IMR-90 (cell line): Measurements from ENCODE around the gene LY6G6F. TPM values are rescaled to one million over a fixed set of nuclear protein-coding genes. Genes with fewer than 3 reads are reported as not detected.

Experiments used
- ATAC-seq: fragments of 200-7000 bp; cut with Tn5 transposase; 2 replicates; pipeline ENCODE4 v1.9.1; 2020; ENCODE audit warnings: low read depth, mild to moderate bottlenecking, moderate library complexity
- BruUV-seq: library from RNA; stranded (reverse); fragments of 400-500 nt; replicated peaks from 2 replicates; lab custom pipeline; 2021; lab: Mats Ljungman, UMichigan
- CTCF ChIA-PET: fragments of 300-600 bp; formaldehyde crosslinking; extraction: SDS; loops from one replicate; lab custom pipeline; 2021; ENCODE audit warnings: antibody characterized with exemption; lab: Yijun Ruan, JAX
- POLR2A ChIA-PET: fragments of 300-600 bp; sonication (Branson Sonifier 250); formaldehyde crosslinking; loops from one replicate; lab custom pipeline; 2022; ENCODE audit warnings: antibody characterized with exemption; ENCODE audit not compliant: unreplicated experiment; lab: Charles Lee
- DNase-seq: peaks from one replicate; pipeline ENCODE4 v3.0.0; 2013
- H2AFZ ChIP-seq: replicated peaks from 2 replicates; pipeline ENCODE3; 2013; ENCODE audit warnings: low read length, mild to moderate bottlenecking; ENCODE audit not compliant: poor library complexity
- H2AK5ac ChIP-seq: 2 replicates; pipeline ENCODE4 v1.6.1; 2013; ENCODE audit warnings: low read depth, low read length, inconsistent platforms
- H2AK9ac ChIP-seq: replicated peaks from 2 replicates; pipeline ENCODE3; 2013; ENCODE audit warnings: mild to moderate bottlenecking, low read depth, low read length, moderate library complexity; ENCODE audit not compliant: poor library complexity
- H2BK120ac ChIP-seq: 2 replicates; pipeline ENCODE4 v1.6.1; 2013; ENCODE audit warnings: low read depth, low read length, inconsistent platforms
- H2BK15ac ChIP-seq: 3 replicates; pipeline ENCODE4 v1.6.1; 2013; ENCODE audit warnings: low read depth, low read length, inconsistent platforms
- H2BK20ac ChIP-seq: 2 replicates; pipeline ENCODE4 v1.6.1; 2013; ENCODE audit warnings: low read depth, mild to moderate bottlenecking, inconsistent platforms, low read length, moderate library complexity
- H2BK5ac ChIP-seq: 2 replicates; pipeline ENCODE4 v1.6.1; 2013; ENCODE audit warnings: mild to moderate bottlenecking, low read depth, low read length, inconsistent platforms; ENCODE audit not compliant: poor library complexity, severe bottlenecking
- H3K14ac ChIP-seq: replicated peaks from 2 replicates; pipeline ENCODE4 v1.6.1; 2013; ENCODE audit warnings: low read depth, low read length, inconsistent platforms
- H3K18ac ChIP-seq: 2 replicates; pipeline ENCODE4 v1.6.1; 2013; ENCODE audit warnings: low read depth, low read length, control low read depth
- H3K23ac ChIP-seq: 2 replicates; pipeline ENCODE4 v1.6.1; 2013; ENCODE audit warnings: low read depth, low read length, inconsistent platforms
- H3K27ac ChIP-seq: 2 replicates; pipeline ENCODE4 v1.5.1; 2013; ENCODE audit warnings: mild to moderate bottlenecking, control low read depth, low read length; ENCODE audit not compliant: insufficient read depth
- H3K27me3 ChIP-seq: 2 replicates; pipeline ENCODE4 v1.6.1; 2013; ENCODE audit warnings: low read length; ENCODE audit not compliant: control insufficient read depth, insufficient read depth
- H3K36me3 ChIP-seq: 2 replicates; pipeline ENCODE4 v1.6.1; 2013; ENCODE audit warnings: low read length, mixed read lengths; ENCODE audit not compliant: control insufficient read depth, insufficient read depth
- H3K4ac ChIP-seq: 2 replicates; pipeline ENCODE4 v1.6.1; 2013; ENCODE audit warnings: low read depth, low read length, inconsistent platforms
- H3K4me1 ChIP-seq: 2 replicates; pipeline ENCODE4 v1.6.1; 2013; ENCODE audit warnings: low read length, mixed read lengths; ENCODE audit not compliant: control insufficient read depth, insufficient read depth
- H3K4me2 ChIP-seq: 2 replicates; pipeline ENCODE4 v1.6.1; 2013; ENCODE audit warnings: low read depth, mild to moderate bottlenecking, control low read depth, low read length, moderate library complexity
- H3K4me3 ChIP-seq: 2 replicates; pipeline ENCODE4 v1.5.1; 2013; ENCODE audit warnings: low read depth, mild to moderate bottlenecking, control low read depth, low read length, moderate library complexity; ENCODE audit not compliant: insufficient read depth
- H3K56ac ChIP-seq: 2 replicates; pipeline ENCODE4 v1.6.1; 2013; ENCODE audit warnings: low read length, inconsistent platforms; ENCODE audit not compliant: insufficient read depth; ENCODE audit errors: extremely low read depth
- H3K79me1 ChIP-seq, 2 experiments: 2 replicates each; pipeline ENCODE4 v1.6.1; 2013; ENCODE audit warnings: low read length in 2 of 2, inconsistent platforms in 1 of 2, low read depth in 1 of 2
- H3K9ac ChIP-seq: 2 replicates; pipeline ENCODE4 v1.6.1; 2013; ENCODE audit warnings: low read depth, low read length, control low read depth
- H3K9me1 ChIP-seq: 2 replicates; pipeline ENCODE4 v1.6.1; 2013; ENCODE audit warnings: low read length, inconsistent platforms; ENCODE audit not compliant: insufficient read depth
- H3K9me3 ChIP-seq: 2 replicates; pipeline ENCODE4 v1.6.1; 2013; ENCODE audit warnings: low read length; ENCODE audit not compliant: control insufficient read depth, insufficient read depth
- H4K20me1 ChIP-seq: 2 replicates; pipeline ENCODE4 v1.6.1; 2013; ENCODE audit warnings: low read length, inconsistent platforms; ENCODE audit not compliant: insufficient read depth
- H4K5ac ChIP-seq: 2 replicates; pipeline ENCODE4 v1.6.1; 2013; ENCODE audit warnings: mild to moderate bottlenecking, low read depth, low read length, control low read depth
- H4K8ac ChIP-seq, 2 experiments: 2 replicates each; pipeline ENCODE4 v1.6.1; 2013; ENCODE audit warnings: low read depth in 2 of 2, low read length in 2 of 2, control low read depth in 1 of 2, inconsistent platforms in 1 of 2
- H4K91ac ChIP-seq: 2 replicates; pipeline ENCODE4 v1.6.1; 2013; ENCODE audit warnings: low read depth, low read length, inconsistent platforms; ENCODE audit not compliant: insufficient read depth
- MAZ ChIP-seq: IDR thresholded peaks from 2 replicates; pipeline ENCODE4 v1.6.1; 2012; ENCODE audit warnings: low read depth, mild to moderate bottlenecking, low read length, improper control_type of control experiment, moderate library complexity, borderline replicate concordance
- USF2 ChIP-seq: fragments of 150-350 bp; IDR thresholded peaks from 2 replicates; pipeline ENCODE4 v1.6.1; 2017; ENCODE audit warnings: mild to moderate bottlenecking, antibody characterized with exemption, low read length, low read depth
- WGBS, 2 experiments: methylation state at CpG; one replicate each; pipeline versions ENCODE4 v1.1.5 to v1.1.7; 2013; ENCODE audit warnings: missing lambda C conversion rate in 2 of 2; ENCODE audit not compliant: insufficient read length in 1 of 2; ENCODE audit errors: extremely low coverage in 2 of 2; 5-methylcytosine and 5-hydroxymethylcytosine counted together
- dilution Hi-C: fragments of 300-500 bp; cut with HindIII; formaldehyde crosslinking; loops from one replicate; pipeline ENCODE4 v1.14.3; 2018; ENCODE audit warnings: low sequenced_read_pairs; ENCODE audit not compliant: unreplicated experiment
- in situ Hi-C: fragments of 300-500 bp; cut with MboI; formaldehyde crosslinking; loops from 3 replicates; pipeline ENCODE4 v1.14.3; 2019; ENCODE audit warnings: low sequenced_read_pairs, inconsistent platforms, mixed read lengths
- intact Hi-C: fragments of 100-400 bp; cut with micrococcal nuclease; formaldehyde crosslinking; loops from 2 replicates; pipeline ENCODE4 v1.10.0; 2022
- polyA plus RNA-seq, 3 experiments: library from polyadenylated mRNA; depleted of rRNA; stranded (reverse); fragments of >200 nt; gene quantifications; 2 replicates each; pipeline ENCODE4 v1.2.3, GENCODE V29; 2012; ENCODE audit warnings: low replicate concordance in 1 of 3
- total RNA-seq: library from RNA; depleted of rRNA; stranded (reverse); fragments of >200 nt; gene quantifications from 2 replicates; pipeline ENCODE4 v1.2.3, GENCODE V29; 2012

Gene LY6G6F
- total and polyA plus RNA-seq, 2 of the 4 experiments (the other 2 are of a cell fraction): not detected

GRCh38 chr6:31676322-31676903, 30.3 kb upstream of the LY6G6F start:
- BruUV-seq: no TSS peak
- TF ChIP-seq MAZ (no peak), USF2 (no peak)
- intact Hi-C loops (no loop called here), dilution Hi-C loops (no loop called here), in situ Hi-C loops (no loop called here)
- Histone ChIP-seq H4K20me1 (no peaks in the 10 kb centered on the region), H3K4me3 (no peak overlapping the region), H3K9me1 (no peaks in the 10 kb centered on the region), H3K23ac (no peak overlapping the region), H2BK120ac (no peak overlapping the region), H3K4me1 (peaks cover 7% of the 10 kb centered on the region), H2AK5ac (no peak overlapping the region; the same call in 1 of the 2 replicates), H2AK9ac (no peak overlapping the region), H3K4ac (no peak overlapping the region), H2AFZ (peak overlapping the region; percentile 28), H3K27ac (no peak overlapping the region), H3K36me3 (peaks cover 20% of the 10 kb centered on the region), H3K79me1 (peaks cover 0 to 4% of the 10 kb centered on the region in 2 experiments; a peak in 1 of 4 replicates), H3K14ac (no peak overlapping the region), H2BK5ac (no peak overlapping the region), H3K9ac (no peak overlapping the region), H4K5ac (no peak overlapping the region), H3K27me3 (no peaks in the 10 kb centered on the region), H2BK20ac (no peak overlapping the region), H2BK15ac (no peak overlapping the region), H3K56ac (no peak overlapping the region), H4K91ac (no peak overlapping the region), H4K8ac (no peak overlapping the region), H3K9me3 (no peaks in the 10 kb centered on the region), H3K4me2 (no peak overlapping the region), H3K18ac (no peak overlapping the region)
- DNase-seq: no peak
- ChIA-PET POLR2A (no interaction called here), CTCF (no interaction called here)
- ATAC-seq: no peak
- 63% methylated on average over 2 of the region's 4 CpGs; no CpG with 5 or more reads in 1 of the 2 experiments for WGBS, 2 experiments
